ENCODE data around the gene COL4A4.

DNA sequence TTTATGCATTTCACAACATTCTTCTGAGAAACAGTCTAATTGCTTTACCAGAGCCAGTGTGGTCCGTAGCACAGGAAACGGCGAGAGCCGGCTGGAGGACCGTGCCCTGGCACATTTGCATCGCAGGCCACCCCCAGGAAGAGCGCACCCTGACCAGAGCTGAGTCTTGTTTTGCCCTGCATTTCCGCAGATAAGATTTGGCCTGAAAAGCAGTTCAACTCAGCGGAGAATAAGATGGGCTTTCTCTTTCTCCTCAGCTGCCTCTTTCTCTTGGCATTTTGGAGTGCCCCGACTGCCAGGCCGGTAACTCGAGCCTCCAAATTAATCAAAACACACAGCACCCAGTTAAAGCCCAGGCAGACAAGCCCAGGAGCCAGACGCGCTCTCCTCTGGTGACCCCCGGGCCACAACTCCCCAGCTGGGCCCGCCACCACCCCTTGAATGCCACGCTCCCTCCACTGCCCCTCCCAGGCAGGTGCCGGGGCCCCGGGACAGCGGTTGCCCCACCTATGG, 464 bp downstream of the COL4A4 start:
- TF ChIP-seq CTCF (IDR thresholded peaks at IDR 0.05) (no peak), POLR2A (IDR thresholded peaks at IDR 0.05) (no peak)

All from esophagus squamous epithelium (tissue), 4 donors.